GM19372 (cell line): ENCODE data around the gene HYAL1.
"Not testable (repeated sequence)": the region's sequence is repeated elsewhere in the genome, so short reads cannot be mapped to it uniquely, and the experiment has no call there.

Experiments used
- ATAC-seq: cut with Tn5 transposase; IDR thresholded peaks from one replicate; pipeline ENCODE4 v1.9.1; 2021; ENCODE audit warnings: mild to moderate bottlenecking, low read depth, moderate library complexity; ENCODE audit not compliant: unreplicated experiment

HYAL1 gene

GRCh38 chr3:50275141-50275995 lies 28.0 kb downstream of the HYAL1 start:
- ATAC-seq: no peak

- ATAC-seq: no peak
Measured at GRCh38 chr3:50274371-50275104, 28.8 kb downstream of the HYAL1 start.

- no peak for ATAC-seq
Measured at GRCh38 chr3:50273689-50274065, 29.7 kb downstream of the HYAL1 start.

GRCh38 chr3:50272911-50273688 lies 30.3 kb downstream of the HYAL1 start:
- peak; percentile 84 for ATAC-seq

- ATAC-seq: not testable (repeated sequence)
Measured at GRCh38 chr3:50272538-50272910, 30.9 kb downstream of the HYAL1 start.

GRCh38 chr3:50271314-50271936 lies 31.9 kb downstream of the HYAL1 start:
- no peak for ATAC-seq

- ATAC-seq: no peak
Measured at GRCh38 chr3:50270422-50271224, 32.8 kb downstream of the HYAL1 start.

GRCh38 chr3:50269977-50270413 lies 33.4 kb downstream of the HYAL1 start:
- no peak for ATAC-seq

GRCh38 chr3:50269460-50269859 lies 33.9 kb downstream of the HYAL1 start:
- ATAC-seq: no peak

- ATAC-seq: no peak
Measured at GRCh38 chr3:50268703-50269451, 34.5 kb downstream of the HYAL1 start, which contains the start of gene SEMA3B. Gene SEMA3B (plus strand): TSS chr3:50269147. CDS start chr3:50269241, 94 bp downstream.

GRCh38 chr3:50268276-50268675 lies 35.1 kb downstream of the HYAL1 start:
- no peak for ATAC-seq

- ATAC-seq: no peak
Measured at GRCh38 chr3:50267280-50267913, 36.0 kb downstream of the HYAL1 start.

- ATAC-seq: no peak
Measured at GRCh38 chr3:50266836-50267235, 36.5 kb downstream of the HYAL1 start.

GRCh38 chr3:50266017-50266416 lies 37.4 kb downstream of the HYAL1 start:
- no peak for ATAC-seq

- no peak for ATAC-seq
Measured at GRCh38 chr3:50265571-50265970, 37.8 kb downstream of the HYAL1 start.

GRCh38 chr3:50264964-50265485 lies 38.3 kb downstream of the HYAL1 start:
- ATAC-seq: no peak

- ATAC-seq: no peak
Measured at GRCh38 chr3:50264383-50264963, 38.9 kb downstream of the HYAL1 start.
